ENCODE data around the gene HCN3. TPM values are rescaled to one million over a fixed set of nuclear protein-coding genes. Genes with fewer than 3 reads are reported as not detected.

HCN3 gene
- total RNA-seq, 1 donor from 2014 or later, result 1.9 TPM

- H3K9me3 Mint-ChIP-seq, result no peaks in the 10 kb centered on the region
- H3K36me3 Mint-ChIP-seq, result no peaks in the 10 kb centered on the region
- Histone ChIP-seq H3K4me2 (no peak within 1 kb of the TSS), H3K79me2 (ENCODE audit: low read depth) (no peaks in the 10 kb centered on the region), H3K27me3 (peaks cover 14% of the 10 kb centered on the region), H3K36me3 (no peaks in the 10 kb centered on the region), H3K9ac (no peak within 1 kb of the TSS), H3K4me3 (no peak within 1 kb of the TSS), H3K9me3 (ENCODE audit: low read depth) (no peaks in the 10 kb centered on the region), H3K27ac (no peak within 1 kb of the TSS), H3F3A (ENCODE audit: low read depth) (no peaks in the 10 kb centered on the region), H3K4me1 (no peaks in the 10 kb centered on the region), H4K20me1 (ENCODE audit: low read depth) (no peaks in the 10 kb centered on the region), H2AFZ (replicated peaks) (peak within 1 kb of the TSS; percentile 50)
- peaks cover 15% of the 10 kb centered on the region for H3K4me1 Mint-ChIP-seq
- TF ChIP-seq, protein P1, sequence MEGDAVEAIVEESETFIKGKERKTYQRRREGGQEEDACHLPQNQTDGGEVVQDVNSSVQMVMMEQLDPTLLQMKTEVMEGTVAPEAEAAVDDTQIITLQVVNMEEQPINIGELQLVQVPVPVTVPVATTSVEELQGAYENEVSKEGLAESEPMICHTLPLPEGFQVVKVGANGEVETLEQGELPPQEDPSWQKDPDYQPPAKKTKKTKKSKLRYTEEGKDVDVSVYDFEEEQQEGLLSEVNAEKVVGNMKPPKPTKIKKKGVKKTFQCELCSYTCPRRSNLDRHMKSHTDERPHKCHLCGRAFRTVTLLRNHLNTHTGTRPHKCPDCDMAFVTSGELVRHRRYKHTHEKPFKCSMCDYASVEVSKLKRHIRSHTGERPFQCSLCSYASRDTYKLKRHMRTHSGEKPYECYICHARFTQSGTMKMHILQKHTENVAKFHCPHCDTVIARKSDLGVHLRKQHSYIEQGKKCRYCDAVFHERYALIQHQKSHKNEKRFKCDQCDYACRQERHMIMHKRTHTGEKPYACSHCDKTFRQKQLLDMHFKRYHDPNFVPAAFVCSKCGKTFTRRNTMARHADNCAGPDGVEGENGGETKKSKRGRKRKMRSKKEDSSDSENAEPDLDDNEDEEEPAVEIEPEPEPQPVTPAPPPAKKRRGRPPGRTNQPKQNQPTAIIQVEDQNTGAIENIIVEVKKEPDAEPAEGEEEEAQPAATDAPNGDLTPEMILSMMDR (IDR thresholded peaks at IDR 0.05), result no peak
- TF ChIP-seq EZH2phosphoT487 (IDR thresholded peaks at IDR 0.05) (no peak), EZH2 (IDR thresholded peaks at IDR 0.05) (no peak)
- DNase-seq (ENCODE audit: low spot score), result no peak
- H3K27me3 Mint-ChIP-seq (ENCODE audit: insufficient read depth, low read depth), result peaks cover 11% of the 10 kb centered on the region
- peak within 1 kb of the TSS; percentile 27 for H3K27ac Mint-ChIP-seq
- peak within 1 kb of the TSS; percentile 44 for H3K4me3 Mint-ChIP-seq
Observed at GRCh38 chr1:155301342-155301841, 24.1 kb downstream of the HCN3 start, which contains the start of gene PKLR. PKLR (minus strand) TSS chr1:155301438; CDS start chr1:155301395, 43 bp downstream.

GRCh38 chr1:155304558-155305063, 27.3 kb downstream of the HCN3 start:
- Histone ChIP-seq H3K4me1 (peaks cover 3% of the 10 kb centered on the region), H3K79me2 (ENCODE audit: low read depth) (peaks cover 9% of the 10 kb centered on the region), H3K36me3 (no peaks in the 10 kb centered on the region), H3K27ac (no peak overlapping the region), H3K27me3 (no peaks in the 10 kb centered on the region), H4K20me1 (ENCODE audit: low read depth) (no peaks in the 10 kb centered on the region), H3K9ac (no peak overlapping the region), H3K4me2 (no peak overlapping the region), H3K9me3 (ENCODE audit: low read depth) (no peaks in the 10 kb centered on the region), H3K4me3 (no peak overlapping the region), H3F3A (ENCODE audit: low read depth) (peaks cover 22% of the 10 kb centered on the region), H2AFZ (replicated peaks) (no peak overlapping the region)
- peaks cover 28% of the 10 kb centered on the region for H3K4me1 Mint-ChIP-seq
- peaks cover 7% of the 10 kb centered on the region for H3K27me3 Mint-ChIP-seq (ENCODE audit: insufficient read depth, low read depth)
- no peaks in the 10 kb centered on the region for H3K36me3 Mint-ChIP-seq
- H3K4me3 Mint-ChIP-seq, result no peak overlapping the region
- DNase-seq (ENCODE audit: low spot score), result no peak
- peak overlapping the region; percentile 88 for H3K27ac Mint-ChIP-seq
- H3K9me3 Mint-ChIP-seq, result no peaks in the 10 kb centered on the region
- no peak for TF ChIP-seq EZH2phosphoT487 (IDR thresholded peaks at IDR 0.05)
- no peak for TF ChIP-seq EZH2 (IDR thresholded peaks at IDR 0.05)
- TF ChIP-seq, protein P1 (IDR thresholded peaks at IDR 0.05), result no peak

DNA sequence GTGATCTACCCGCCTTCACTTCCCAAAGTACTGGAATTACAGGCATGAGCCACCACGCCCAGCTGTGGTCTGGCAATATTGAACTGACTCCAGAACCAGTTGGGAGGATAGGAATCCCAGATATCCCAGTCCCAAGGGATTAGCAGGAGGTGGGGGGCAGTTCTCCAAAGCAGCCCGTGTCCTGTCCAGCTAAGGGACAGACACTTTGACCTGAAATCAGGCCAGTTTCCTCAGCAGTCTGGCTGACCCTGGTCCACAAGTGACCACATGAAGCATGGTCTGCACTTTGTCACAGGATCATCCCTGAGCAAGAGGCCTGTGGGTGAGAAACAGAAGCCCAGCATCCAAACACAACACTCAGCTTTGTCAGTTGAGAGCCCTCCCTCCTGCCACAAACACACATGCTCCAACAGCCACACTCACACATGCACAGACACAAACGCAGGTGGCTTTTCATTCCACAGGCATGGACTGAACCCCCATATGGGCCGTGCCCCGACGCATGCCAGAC, 28.7 kb downstream of the HCN3 start:
- no peak overlapping the region for H3K4me2 ChIP-seq

More for the DNA sequence above, 28.7 kb downstream of the HCN3 start:
- TF ChIP-seq, protein P1 (IDR thresholded peaks at IDR 0.05), result no peak
- no peak for TF ChIP-seq EZH2 (IDR thresholded peaks at IDR 0.05)
- TF ChIP-seq EZH2phosphoT487 (IDR thresholded peaks at IDR 0.05), result no peak
- Mint-ChIP-seq H3K27me3 (ENCODE audit: insufficient read depth, low read depth) (peaks cover 9% of the 10 kb centered on the region), H3K36me3 (peaks cover 3% of the 10 kb centered on the region), H3K9me3 (no peaks in the 10 kb centered on the region), H3K4me1 (peaks cover 38% of the 10 kb centered on the region), H3K4me3 (no peak overlapping the region), H3K27ac (peak overlapping the region; percentile 61)
- peaks cover 9% of the 10 kb centered on the region for H4K20me1 ChIP-seq (ENCODE audit: low read depth)
- no peak overlapping the region for H3K9ac ChIP-seq
- no peak for DNase-seq (ENCODE audit: low spot score)
- H3K79me2 ChIP-seq (ENCODE audit: low read depth), result peaks cover 22% of the 10 kb centered on the region
- H3K27ac ChIP-seq, result no peak overlapping the region
- peaks cover 14% of the 10 kb centered on the region for H3K4me1 ChIP-seq
- no peaks in the 10 kb centered on the region for H3K36me3 ChIP-seq
- no peak overlapping the region for H2AFZ ChIP-seq (replicated peaks)
- H3K4me3 ChIP-seq, result no peak overlapping the region
- no peaks in the 10 kb centered on the region for H3K27me3 ChIP-seq
- peaks cover 22% of the 10 kb centered on the region for H3F3A ChIP-seq (ENCODE audit: low read depth)
- H3K9me3 ChIP-seq (ENCODE audit: low read depth), result no peaks in the 10 kb centered on the region
